ENCODE measurements around the gene DRC1. TPM values are rescaled to one million over a fixed set of nuclear protein-coding genes. Genes with fewer than 3 reads are reported as not detected.

The DRC1 gene
- total RNA-seq, 1 donor from 2014 or later, result not detected

DNA sequence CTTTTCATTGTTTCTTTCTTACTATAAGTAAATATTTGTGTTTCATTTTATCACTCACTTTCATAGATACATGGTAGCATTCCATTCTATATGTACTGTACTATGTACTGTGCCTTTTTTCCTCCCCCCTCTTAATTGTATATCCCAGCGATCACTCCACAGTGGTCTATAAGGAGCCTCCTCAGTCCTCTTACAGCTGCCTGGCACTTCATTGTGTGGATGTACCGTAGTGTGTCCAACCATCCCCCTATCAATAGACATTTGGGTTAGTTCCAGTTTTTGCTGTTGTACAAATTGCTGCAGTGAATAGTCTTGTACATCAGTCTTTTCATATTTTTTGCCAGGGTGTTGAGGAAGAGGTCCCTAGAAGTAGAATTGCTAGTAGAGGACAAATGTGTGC, 21.4 kb upstream of the DRC1 start:
- no peaks in the 10 kb centered on the region for H3K27me3 Mint-ChIP-seq

GRCh38 chr2:26382564-26382963, 19.2 kb upstream of the DRC1 start:
- H3K27me3 Mint-ChIP-seq, result no peaks in the 10 kb centered on the region
- intact Hi-C loops (cut with micrococcal nuclease), result no loop called here
- peak; percentile 33 for DNase-seq
- H3K4me3 Mint-ChIP-seq, result no peak overlapping the region
- H3K4me1 Mint-ChIP-seq, result peaks cover 26% of the 10 kb centered on the region
- H3K27ac Mint-ChIP-seq, result no peak overlapping the region
- H3K36me3 Mint-ChIP-seq (ENCODE audit: low read depth), result peaks cover 57% of the 10 kb centered on the region
- no peaks in the 10 kb centered on the region for H3K9me3 Mint-ChIP-seq

More for the DNA sequence above, 21.4 kb upstream of the DRC1 start:
- Mint-ChIP-seq H3K36me3 (ENCODE audit: low read depth) (peaks cover 55% of the 10 kb centered on the region), H3K4me3 (no peak overlapping the region), H3K27ac (no peak overlapping the region), H3K4me1 (peaks cover 35% of the 10 kb centered on the region), H3K9me3 (no peaks in the 10 kb centered on the region)
- DNase-seq, result peak; percentile 40
- intact Hi-C loops (cut with micrococcal nuclease), result no loop called here

- no peaks in the 10 kb centered on the region for H3K9me3 Mint-ChIP-seq
- no peaks in the 10 kb centered on the region for H3K27me3 Mint-ChIP-seq
- peaks cover 51% of the 10 kb centered on the region for H3K36me3 Mint-ChIP-seq (ENCODE audit: low read depth)
- H3K27ac Mint-ChIP-seq, result no peak overlapping the region
- peak; percentile 33 for DNase-seq
- peaks cover 16% of the 10 kb centered on the region for H3K4me1 Mint-ChIP-seq
- intact Hi-C loops (cut with micrococcal nuclease), result no loop called here
- H3K4me3 Mint-ChIP-seq, result no peak overlapping the region
These were observed 17.5 kb upstream of the DRC1 start for GRCh38 chr2:26384183-26384582.

- Mint-ChIP-seq H3K36me3 (ENCODE audit: low read depth) (peaks cover 54% of the 10 kb centered on the region), H3K27ac (no peak overlapping the region)
- no peak for DNase-seq
These were observed 17.1 kb upstream of the DRC1 start for GRCh38 chr2:26384597-26384996.

GRCh38 chr2:26387189-26387588, 14.5 kb upstream of the DRC1 start:
- Mint-ChIP-seq H3K36me3 (ENCODE audit: low read depth) (peaks cover 55% of the 10 kb centered on the region), H3K27ac (no peak overlapping the region), H3K4me1 (peaks cover 12% of the 10 kb centered on the region), H3K4me3 (no peak overlapping the region), H3K27me3 (no peaks in the 10 kb centered on the region), H3K9me3 (no peaks in the 10 kb centered on the region)
- intact Hi-C loops (cut with micrococcal nuclease), result no loop called here
- peak; percentile 22 for DNase-seq

More at GRCh38 chr2:26384597-26384996, 17.1 kb upstream of the DRC1 start:
- H3K9me3 Mint-ChIP-seq, result no peaks in the 10 kb centered on the region
- H3K27me3 Mint-ChIP-seq, result no peaks in the 10 kb centered on the region
- intact Hi-C loops (cut with micrococcal nuclease), result no loop called here
- H3K4me1 Mint-ChIP-seq, result peaks cover 16% of the 10 kb centered on the region
- H3K4me3 Mint-ChIP-seq, result no peak overlapping the region

- Mint-ChIP-seq H3K9me3 (no peaks in the 10 kb centered on the region), H3K4me1 (peaks cover 13% of the 10 kb centered on the region), H3K4me3 (no peak overlapping the region), H3K27me3 (no peaks in the 10 kb centered on the region), H3K36me3 (ENCODE audit: low read depth) (peaks cover 22% of the 10 kb centered on the region), H3K27ac (no peak overlapping the region)
- intact Hi-C loops (cut with micrococcal nuclease), result loop anchor here (10.0 kb wide), 1 partner anchor 50 kb away; the partner anchor contains the start of genes ADGRF3 and SELENOI
- peak; percentile 27 for DNase-seq
These were observed 7.0 kb upstream of the DRC1 start for GRCh38 chr2:26394694-26395093.

GRCh38 chr2:26395394-26395793, 6.3 kb upstream of the DRC1 start:
- no peaks in the 10 kb centered on the region for H3K9me3 Mint-ChIP-seq
- DNase-seq, result peak; percentile 50
- no peaks in the 10 kb centered on the region for H3K27me3 Mint-ChIP-seq
- intact Hi-C loops (cut with micrococcal nuclease), result loop anchor here (10.0 kb wide), 1 partner anchor 51 kb away; the partner anchor contains the start of genes ADGRF3 and SELENOI
- peaks cover 17% of the 10 kb centered on the region for H3K36me3 Mint-ChIP-seq (ENCODE audit: low read depth)
- H3K4me1 Mint-ChIP-seq, result peaks cover 17% of the 10 kb centered on the region
- H3K27ac Mint-ChIP-seq, result no peak overlapping the region
- H3K4me3 Mint-ChIP-seq, result no peak overlapping the region

DNA sequence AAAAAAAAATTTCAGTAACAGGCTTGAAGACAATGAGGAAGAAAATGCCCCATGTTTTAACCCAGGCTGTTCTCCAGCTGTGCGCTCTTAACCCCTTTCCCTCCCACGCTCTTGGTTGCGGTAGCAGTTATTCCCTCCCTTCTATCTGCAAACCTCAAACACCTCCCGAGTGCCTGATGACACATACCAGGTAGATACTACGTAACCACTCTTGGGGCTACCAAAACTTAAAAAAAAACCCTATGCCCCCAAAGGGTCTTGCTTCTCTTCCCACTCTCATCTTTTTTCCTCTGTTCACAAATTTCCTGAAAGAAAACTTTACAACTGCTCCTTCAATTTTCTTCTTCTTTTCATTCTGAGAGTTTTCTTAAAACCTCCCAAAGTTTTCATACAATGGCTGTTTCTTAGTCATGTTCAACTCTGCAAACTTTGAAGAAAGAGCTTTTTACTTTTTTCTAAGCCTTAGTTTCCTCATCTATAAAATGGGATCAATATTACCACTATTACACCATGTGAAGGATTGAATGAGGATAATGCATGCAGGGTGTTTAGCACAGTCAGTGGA, 4.9 kb upstream of the DRC1 start:
- H3K4me3 Mint-ChIP-seq, result no peak overlapping the region
- intact Hi-C loops (cut with micrococcal nuclease), result loop anchor here (10.0 kb wide), 1 partner anchor 52 kb away; the partner anchor contains the start of genes ADGRF3 and SELENOI
- peak overlapping the region; percentile 22 for H3K27ac Mint-ChIP-seq
- peaks cover 10% of the 10 kb centered on the region for H3K36me3 Mint-ChIP-seq (ENCODE audit: low read depth)
- peaks cover 3% of the 10 kb centered on the region for H3K27me3 Mint-ChIP-seq
- H3K9me3 Mint-ChIP-seq, result no peaks in the 10 kb centered on the region
- DNase-seq, result peak; percentile 63
- peaks cover 19% of the 10 kb centered on the region for H3K4me1 Mint-ChIP-seq

DNA sequence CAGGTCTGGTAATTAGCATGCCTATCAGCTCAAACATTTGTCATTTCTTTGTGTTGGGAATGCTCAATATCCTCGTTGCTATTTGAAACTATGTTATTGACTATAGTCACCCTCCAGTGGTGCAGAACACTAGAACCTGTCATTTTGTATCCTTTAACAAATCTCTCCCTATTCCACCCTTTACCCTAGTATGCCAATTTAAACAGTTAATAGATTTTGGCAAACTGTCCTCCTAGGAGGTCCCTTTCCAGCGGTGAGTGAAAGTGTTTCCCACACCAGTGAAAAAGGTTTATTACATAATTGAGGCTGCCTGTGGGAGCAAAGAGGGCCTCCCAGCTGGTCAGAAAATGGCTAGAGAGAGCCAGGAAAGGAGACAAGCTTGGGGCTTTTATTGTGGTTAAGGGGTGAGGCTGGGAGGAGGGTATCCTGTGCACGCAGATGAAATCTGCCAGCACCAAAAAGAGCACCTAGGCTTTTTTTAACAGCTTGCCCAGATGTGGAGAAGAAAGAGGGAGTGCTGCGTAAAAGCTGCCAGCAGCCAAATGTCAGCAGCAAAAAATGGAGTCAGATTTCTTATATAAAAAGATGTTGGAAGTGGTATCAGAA, 1.8 kb upstream of the DRC1 start:
- Mint-ChIP-seq H3K4me1 (peaks cover 19% of the 10 kb centered on the region), H3K27ac (no peak overlapping the region), H3K9me3 (no peaks in the 10 kb centered on the region), H3K36me3 (ENCODE audit: low read depth) (peaks cover 1% of the 10 kb centered on the region), H3K4me3 (no peak overlapping the region), H3K27me3 (peaks cover 3% of the 10 kb centered on the region)
- intact Hi-C loops (cut with micrococcal nuclease), result loop anchor here (10.0 kb wide), 1 partner anchor 55 kb away; the partner anchor contains the start of genes ADGRF3 and SELENOI
- DNase-seq, result no peak

DNA sequence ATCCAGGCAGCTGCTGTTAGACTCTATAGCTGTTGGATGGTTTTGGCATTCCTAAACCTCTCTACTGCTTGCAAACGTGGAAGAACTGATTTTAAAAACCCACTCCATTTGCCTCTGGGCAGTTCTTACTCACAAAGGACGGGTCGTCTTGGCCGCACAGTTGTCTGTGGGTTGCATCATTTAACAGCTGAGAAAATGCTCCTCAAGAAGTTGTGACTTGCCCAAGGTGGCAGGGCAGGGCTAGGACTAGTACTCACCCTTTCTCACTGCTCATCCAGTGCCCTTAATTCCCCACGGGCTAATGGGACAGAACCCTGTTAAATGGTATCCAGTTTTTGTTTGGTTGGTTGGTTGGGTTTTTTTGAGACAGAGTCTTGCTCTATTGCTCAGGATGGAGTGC, 997 bp upstream of the DRC1 start:
- Mint-ChIP-seq H3K36me3 (ENCODE audit: low read depth) (no peaks in the 10 kb centered on the region), H3K27me3 (peaks cover 3% of the 10 kb centered on the region), H3K9me3 (no peaks in the 10 kb centered on the region), H3K27ac (no peak overlapping the region), H3K4me1 (peaks cover 19% of the 10 kb centered on the region), H3K4me3 (no peak overlapping the region)
- DNase-seq, result no peak
- intact Hi-C loops (cut with micrococcal nuclease), result no loop called here

GRCh38 chr2:26407526-26407925, 5.8 kb downstream of the DRC1 start:
- Mint-ChIP-seq H3K4me3 (no peak overlapping the region), H3K9me3 (peaks cover 3% of the 10 kb centered on the region), H3K4me1 (peaks cover 12% of the 10 kb centered on the region), H3K36me3 (ENCODE audit: low read depth) (peaks cover 1% of the 10 kb centered on the region), H3K27me3 (peaks cover 10% of the 10 kb centered on the region), H3K27ac (no peak overlapping the region)
- no peak for DNase-seq
- intact Hi-C loops (cut with micrococcal nuclease), result no loop called here

DNA sequence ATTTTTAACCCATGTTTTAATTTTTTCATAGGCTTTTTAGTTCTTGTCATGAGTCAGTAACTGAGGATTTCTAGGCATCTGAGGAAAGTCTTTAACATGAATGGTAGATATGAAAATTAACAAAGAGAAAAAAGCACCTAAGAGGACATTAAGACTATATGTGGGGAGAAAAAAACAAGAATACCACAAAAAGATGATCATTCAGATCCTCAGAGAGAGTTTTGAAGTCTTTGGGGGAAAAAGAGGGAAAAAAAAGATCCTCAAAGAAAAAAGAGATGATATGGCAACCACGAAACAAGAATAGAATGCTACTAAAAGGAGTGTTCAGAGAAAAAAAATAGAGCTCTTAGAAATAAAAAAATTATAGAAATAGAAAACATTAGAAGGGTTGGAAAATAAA, 8.1 kb downstream of the DRC1 start:
- peaks cover 12% of the 10 kb centered on the region for H3K27me3 Mint-ChIP-seq
- H3K9me3 Mint-ChIP-seq, result peaks cover 3% of the 10 kb centered on the region
- peaks cover 1% of the 10 kb centered on the region for H3K36me3 Mint-ChIP-seq (ENCODE audit: low read depth)
- no peak for DNase-seq
- H3K27ac Mint-ChIP-seq, result no peak overlapping the region
- intact Hi-C loops (cut with micrococcal nuclease), result loop anchor here (10.0 kb wide), 1 partner anchor 95 kb away; no protein-coding TSS in a partner anchor
- H3K4me3 Mint-ChIP-seq, result no peak overlapping the region
- H3K4me1 Mint-ChIP-seq, result peaks cover 14% of the 10 kb centered on the region

DNA sequence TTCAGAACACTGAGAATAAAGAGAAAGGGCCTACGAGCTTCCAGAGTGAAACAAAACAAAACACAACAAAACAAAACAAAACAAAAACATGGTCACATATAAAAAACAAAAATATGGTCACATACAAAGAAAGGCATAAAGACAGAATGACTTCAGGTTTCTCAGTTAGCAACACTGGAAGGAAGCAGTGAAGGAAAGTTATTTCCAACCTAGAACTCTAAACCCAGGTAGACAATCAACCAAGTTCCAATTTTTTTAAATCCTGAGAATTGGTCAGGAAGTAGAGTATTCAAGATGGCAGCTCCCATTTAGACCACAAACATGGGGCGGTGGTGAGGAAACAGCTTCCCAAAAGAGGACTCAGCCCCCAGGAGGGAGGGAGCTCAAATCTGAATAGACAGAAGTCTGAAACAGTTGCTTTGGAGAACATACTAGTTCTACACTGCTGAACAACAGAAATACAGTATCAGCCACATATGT, 9.1 kb downstream of the DRC1 start:
- no peak for DNase-seq
- intact Hi-C loops (cut with micrococcal nuclease), result loop anchor here (10.0 kb wide), 1 partner anchor 94 kb away; no protein-coding TSS in a partner anchor
- Mint-ChIP-seq H3K4me1 (peaks cover 14% of the 10 kb centered on the region), H3K9me3 (peaks cover 3% of the 10 kb centered on the region), H3K4me3 (no peak overlapping the region), H3K27me3 (peaks cover 13% of the 10 kb centered on the region), H3K36me3 (ENCODE audit: low read depth) (peaks cover 1% of the 10 kb centered on the region), H3K27ac (no peak overlapping the region)

DNA sequence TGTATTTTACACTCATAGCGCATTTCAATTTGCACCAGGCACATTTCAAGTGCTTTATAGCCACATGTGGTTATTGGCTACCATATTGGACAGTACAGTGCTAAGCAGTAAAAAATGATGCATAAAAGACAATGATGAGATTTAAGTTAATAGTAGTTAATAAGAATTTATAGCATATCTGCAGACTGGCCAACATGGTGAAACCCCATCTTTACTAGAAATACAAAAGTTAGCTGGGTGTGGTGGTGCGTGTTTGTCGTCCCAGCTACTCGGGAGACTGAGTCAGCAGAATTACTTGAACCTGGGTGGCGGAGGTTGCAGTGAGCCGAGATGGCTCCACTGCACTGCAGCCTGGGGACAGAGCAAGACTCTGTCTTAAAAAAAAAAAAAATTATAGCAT, 9.7 kb downstream of the DRC1 start:
- Mint-ChIP-seq H3K27ac (no peak overlapping the region), H3K27me3 (peaks cover 13% of the 10 kb centered on the region)
- intact Hi-C loops (cut with micrococcal nuclease), result loop anchor here (10.0 kb wide), 1 partner anchor 93 kb away; no protein-coding TSS in a partner anchor

More for the DNA sequence above, 9.7 kb downstream of the DRC1 start:
- Mint-ChIP-seq H3K36me3 (ENCODE audit: low read depth) (peaks cover 1% of the 10 kb centered on the region), H3K9me3 (peaks cover 3% of the 10 kb centered on the region), H3K4me1 (peaks cover 14% of the 10 kb centered on the region), H3K4me3 (peak overlapping the region; percentile 65)
- no peak for DNase-seq
